Dermis blood vessel endothelial cell (primary cell): ENCODE measurements around the gene FLACC1. TPM values are rescaled to one million over a fixed set of nuclear protein-coding genes. Genes with fewer than 3 reads are reported as not detected.
A peak's percentile ranks its signal among the peaks of the same experiment; 100 is the strongest.

Experiments
- DNase-seq: peaks from one replicate; pipeline ENCODE4 v3.0.0; 2010
- total RNA-seq: library from RNA; depleted of rRNA; stranded (reverse); fragments of >200 nt; gene quantifications from 2 replicates; pipeline ENCODE4 v1.2.3, GENCODE V29; 2014

FLACC1 gene
- total RNA-seq, 1 donor from 2014 or later: 2.0 TPM

- no peak for DNase-seq
Observed at GRCh38 chr2:201275069-201275468, 82.1 kb downstream of the FLACC1 start.

DNA sequence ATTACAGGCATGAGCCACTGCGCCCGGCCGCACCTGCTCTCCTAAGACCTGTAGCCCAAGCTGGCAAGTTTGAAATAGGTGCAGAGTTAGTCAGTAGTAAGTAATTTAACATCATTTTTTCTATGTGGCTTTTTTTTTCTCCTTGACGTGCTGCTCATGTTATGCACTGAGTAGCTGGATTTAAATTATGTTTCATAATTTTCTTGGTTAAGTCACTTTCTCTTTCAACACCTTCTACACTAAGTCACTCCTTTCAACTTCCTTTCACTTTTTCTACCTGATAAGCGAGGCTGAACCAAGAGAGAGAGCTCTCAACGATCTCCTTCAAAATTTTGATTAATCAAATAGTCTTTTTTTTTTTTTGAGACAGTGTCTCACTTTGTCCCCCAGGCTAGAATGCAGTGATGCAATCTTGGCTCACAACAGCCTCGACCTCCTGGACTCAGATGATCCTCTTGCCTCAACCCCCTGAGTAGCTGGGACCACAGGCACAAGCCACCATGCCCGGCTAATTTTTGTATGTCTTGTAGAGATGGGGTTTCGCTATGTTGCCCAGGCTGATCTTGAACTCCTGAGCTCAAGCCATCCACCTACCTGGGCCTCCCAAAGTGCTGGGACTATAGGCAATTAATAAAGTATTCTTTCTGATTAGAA, 83.7 kb downstream of the FLACC1 start:
- no peak for DNase-seq

- DNase-seq: no peak
Observed at GRCh38 chr2:201271917-201272316, 85.2 kb downstream of the FLACC1 start.

DNA sequence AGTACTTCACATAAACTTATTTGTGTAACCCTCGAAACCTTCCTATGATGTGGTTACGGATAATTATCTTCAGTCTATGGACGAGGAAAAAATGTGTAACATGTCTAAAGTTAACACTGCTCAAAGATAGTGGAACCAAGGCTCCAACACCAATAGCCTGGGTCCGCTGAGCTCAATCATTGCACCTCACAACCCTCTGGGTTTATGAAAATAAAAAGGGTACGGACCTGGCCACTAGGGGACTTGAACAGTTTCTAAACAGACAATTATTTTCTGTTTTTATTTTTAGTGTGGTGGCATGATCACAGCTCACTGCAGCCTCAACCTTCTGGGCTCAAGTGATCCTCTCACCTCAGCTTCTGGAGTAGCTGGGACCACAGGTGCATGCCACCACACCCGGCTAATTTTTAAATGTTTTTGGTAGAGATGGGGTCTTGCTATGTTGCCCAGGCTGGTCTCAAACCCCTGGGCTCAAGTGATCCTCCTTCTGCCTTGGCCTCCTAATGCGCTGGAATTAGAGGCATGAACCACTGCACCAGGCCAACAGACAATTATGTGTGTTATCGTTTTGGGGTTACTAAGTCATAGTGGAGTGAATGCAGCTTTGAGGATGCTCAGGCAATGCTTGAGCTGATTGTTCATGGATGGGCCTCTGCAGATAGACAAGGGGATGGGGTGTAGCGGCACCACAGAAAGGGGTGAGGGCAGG, 86.7 kb downstream of the FLACC1 start:
- DNase-seq: no peak

GRCh38 chr2:201269764-201270163, 87.4 kb downstream of the FLACC1 start:
- DNase-seq: no peak

- no peak for DNase-seq
Observed at GRCh38 chr2:201267278-201268030, 89.7 kb downstream of the FLACC1 start.

DNA sequence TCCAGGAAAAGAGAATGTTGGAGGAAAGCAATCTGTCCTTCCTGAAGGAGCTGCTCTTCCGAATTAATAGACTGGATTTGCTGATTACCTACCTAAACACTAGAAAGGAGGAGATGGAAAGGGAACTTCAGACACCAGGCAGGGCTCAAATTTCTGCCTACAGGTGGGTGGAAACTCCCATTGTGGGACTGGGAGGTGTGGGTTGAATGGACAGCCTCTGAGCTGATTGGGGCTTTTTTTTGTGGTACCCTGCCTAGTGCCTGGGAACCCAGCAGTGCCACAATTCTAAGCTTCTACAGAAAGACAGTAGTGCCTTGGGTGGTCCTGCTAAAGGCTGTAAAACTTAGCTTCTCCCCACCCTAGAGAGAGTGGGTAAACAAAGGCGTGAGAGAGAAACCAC, 90.5 kb downstream of the FLACC1 start:
- DNase-seq: no peak

DNA sequence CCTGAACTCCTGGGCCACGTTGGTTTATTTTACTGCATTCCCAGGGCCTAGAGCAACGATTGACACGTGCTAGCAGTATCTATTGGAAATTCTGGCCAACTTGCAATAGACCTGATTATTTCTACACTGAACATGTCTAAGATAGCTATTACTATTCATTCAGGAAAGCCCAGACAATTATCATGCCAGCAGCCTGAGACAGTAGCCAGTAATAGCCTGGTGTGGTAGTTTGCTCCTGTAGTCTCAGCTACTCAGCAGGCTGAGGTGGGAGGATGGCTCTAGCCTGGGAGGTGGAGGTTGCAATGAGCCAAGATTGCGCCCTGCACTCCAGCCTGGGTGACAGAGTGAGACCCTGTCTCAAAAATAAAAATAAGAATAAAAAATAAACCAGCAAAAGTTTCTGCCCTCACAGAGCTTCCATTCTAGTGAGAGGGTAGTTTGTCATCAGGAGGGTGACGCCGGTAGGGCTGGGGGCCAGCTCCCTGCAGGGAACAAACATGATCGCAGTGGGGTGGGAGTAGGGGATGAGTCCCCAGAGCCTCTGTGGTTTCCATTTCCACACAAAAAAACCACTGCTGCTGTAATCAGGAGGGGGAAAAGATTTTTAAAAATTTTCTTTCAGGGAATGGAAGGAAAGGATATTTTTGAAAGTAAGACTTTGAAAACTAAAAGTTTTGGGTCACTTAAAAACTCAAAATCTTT, 92.5 kb downstream of the FLACC1 start:
- no peak for DNase-seq

DNA sequence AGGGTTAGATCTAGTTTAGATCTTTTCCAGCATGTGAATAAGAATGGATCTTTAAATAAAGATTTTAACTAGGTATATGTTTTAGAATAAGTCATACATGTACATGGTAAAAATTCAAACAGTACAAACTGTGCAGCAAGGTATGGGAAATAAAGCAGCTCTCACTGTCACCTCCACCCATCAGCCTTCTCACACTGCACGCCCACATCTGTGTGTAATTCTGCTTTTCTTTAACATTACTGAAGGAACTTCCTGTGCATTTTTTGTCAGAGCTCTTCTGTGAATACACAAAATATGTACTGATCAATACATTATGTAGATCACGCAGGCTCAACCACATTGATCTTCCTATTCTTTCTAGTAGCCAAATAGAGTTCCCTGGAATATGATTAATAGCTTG, 93.4 kb downstream of the FLACC1 start:
- no peak for DNase-seq

DNA sequence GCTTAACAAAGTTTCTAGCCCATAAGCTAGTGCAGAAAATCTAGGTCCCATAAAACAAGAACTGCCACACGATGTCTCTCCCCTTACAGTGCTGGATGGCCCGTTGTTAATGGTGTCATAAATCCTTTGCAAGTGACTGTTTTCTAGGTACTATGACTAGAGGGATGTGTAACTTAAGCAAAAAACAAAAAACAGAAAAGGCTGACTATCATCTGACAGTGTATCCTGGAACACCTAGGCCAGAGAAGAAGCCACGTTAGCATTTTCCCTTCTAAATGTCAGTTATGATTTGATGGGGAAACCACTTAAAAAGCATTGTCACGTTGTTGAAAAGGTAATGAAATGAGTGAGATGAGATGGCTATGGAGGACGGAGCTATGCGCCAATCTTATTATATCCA, 94.4 kb downstream of the FLACC1 start:
- no peak for DNase-seq

GRCh38 chr2:201261906-201262305, 95.2 kb downstream of the FLACC1 start:
- DNase-seq: no peak

DNA sequence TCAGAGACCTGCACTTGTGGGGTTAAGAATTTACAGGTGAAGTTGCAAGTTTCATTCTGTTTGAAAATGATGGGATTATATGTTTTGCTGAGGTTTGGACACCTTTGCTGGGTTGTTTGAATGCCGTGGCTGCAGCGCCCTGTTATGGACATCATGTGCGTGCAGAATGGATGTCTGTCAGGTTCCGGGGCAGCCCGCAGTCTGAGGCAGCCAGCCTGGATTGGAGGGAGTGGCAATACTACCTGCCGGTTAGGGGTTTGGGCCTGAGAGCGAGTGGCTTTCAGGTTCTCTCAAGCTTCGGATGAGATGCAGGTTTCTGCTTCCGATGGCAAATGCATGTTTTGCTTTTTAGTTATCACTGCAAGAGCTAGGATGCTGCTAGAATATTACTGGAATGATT, 95.7 kb downstream of the FLACC1 start:
- DNase-seq: no peak

DNA sequence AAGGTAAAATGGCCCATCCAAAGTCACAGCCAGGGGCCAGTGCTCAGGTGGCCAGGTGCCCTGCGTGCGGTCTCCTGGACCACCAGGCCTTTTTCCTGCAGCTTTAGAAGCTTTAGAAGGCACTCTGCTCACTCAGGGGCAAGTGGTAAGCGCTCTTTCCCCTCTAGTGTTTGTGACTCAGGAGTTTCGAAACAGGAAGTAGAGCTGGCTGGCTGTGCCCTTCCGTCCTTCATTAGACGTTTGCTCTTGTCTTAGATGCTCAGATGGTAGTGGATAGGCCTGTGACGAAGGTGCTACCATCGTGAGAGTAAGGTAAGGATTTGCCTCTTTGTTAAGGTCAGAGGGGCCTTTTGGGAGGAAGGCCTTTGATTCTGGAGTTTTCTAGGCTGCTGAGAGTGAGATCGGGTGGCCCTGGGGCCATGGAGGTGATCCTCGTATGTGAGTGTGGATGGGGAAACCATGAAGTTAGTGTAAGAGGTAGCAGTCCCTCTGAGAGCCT, 96.8 kb downstream of the FLACC1 start, which contains the start of gene CASP8:
Gene CASP8 (plus strand): TSS at position 235 of the 499 bp plus-strand sequence. CDS start 5,951 bp downstream, outside the sequence.
- DNase-seq: peak; percentile 61

DNA sequence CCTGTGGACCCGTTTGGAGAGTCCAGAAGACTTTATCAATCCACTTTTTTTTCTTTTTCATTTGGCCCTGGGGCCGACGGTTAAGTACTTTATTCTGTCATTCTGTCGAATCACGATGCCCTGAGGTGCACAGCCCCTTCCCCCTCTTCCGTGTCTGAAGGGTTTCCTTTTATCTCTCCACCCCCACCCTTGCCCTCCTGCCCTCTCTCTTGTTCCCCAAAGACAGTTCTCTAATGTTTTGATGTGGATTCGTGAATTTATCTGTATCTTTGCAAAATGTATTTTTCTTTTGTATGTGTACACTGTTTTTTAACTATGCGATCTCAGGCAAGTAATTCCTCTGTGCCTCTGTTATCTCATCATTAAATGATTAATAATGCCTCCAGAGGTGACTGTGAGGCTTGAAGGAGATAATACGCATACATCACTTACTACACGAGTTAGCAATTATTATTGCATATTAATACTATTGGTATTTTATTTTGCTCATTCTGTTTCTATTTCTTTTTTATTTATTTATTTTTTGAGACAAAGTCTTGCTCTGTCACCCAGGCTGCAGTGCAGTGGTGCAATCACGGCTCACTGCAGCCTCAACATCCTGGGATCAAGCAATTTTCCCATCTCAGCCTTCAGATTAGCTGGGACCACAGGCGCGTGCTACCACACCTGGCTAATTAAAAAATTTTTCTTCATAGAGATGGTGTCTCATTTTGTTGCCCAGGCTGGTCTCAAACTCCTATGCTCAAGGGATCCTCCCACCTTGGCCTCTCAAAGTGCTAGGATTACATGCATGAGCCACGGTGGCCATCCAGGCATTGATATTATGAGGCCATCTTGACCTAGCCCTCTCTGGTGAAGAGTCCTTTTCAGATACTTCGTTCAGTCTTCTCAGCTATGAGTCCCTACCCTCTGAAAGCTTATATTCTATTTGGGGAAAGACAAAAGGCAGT, 98.2 kb downstream of the FLACC1 start:
- DNase-seq: no peak

- peak; percentile 87 for DNase-seq
Observed at GRCh38 chr2:201257956-201258665, 99.0 kb downstream of the FLACC1 start.

- DNase-seq: no peak
Observed at GRCh38 chr2:201257381-201257955, 99.7 kb downstream of the FLACC1 start.

GRCh38 chr2:201256082-201256481, 101.1 kb downstream of the FLACC1 start:
- DNase-seq: no peak

GRCh38 chr2:201255408-201256033, 101.6 kb downstream of the FLACC1 start:
- DNase-seq: no peak

DNA sequence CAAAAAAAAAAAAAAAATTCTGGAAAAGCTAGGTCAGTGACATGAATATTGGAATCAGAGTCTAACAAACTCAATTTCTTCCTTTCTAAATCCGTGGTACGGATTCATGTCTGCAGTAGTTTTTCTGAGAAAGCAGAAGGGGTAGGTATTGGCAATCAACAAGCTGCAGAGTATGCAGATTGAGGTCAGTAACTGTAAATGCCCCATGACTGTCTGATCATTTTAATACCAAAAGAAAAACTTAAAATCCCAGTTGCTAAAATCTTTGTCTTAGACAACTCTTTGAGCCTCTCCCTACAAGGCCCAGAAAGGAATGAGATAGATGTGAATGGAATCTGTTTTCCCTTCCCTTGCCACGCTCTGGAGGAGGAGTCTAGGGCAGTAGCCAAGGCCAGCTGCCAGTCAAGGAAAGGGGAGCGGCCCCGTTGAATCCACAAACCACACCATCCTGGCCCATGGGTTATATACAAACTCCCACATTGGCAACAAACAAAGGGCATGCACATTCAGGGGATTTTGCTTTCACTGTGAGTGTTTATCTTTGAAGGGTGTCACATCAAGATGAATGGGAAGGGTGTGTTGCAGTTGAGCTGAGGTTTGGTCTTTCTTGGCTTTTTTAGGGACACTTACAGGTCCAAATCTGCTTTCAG, 102.9 kb downstream of the FLACC1 start:
- DNase-seq: no peak
